MM.1S (cell line): ENCODE measurements around the gene KRT81.

Experiments used
- DNase-seq: peaks from one replicate; pipeline ENCODE4 v3.0.0-alpha.2; 2015
- H2AFZ ChIP-seq: fragments of 300-600 bp; sonication (generic); 2 replicates; pipeline ENCODE4 v1.6.0; 2016; ENCODE audit warnings: antibody characterized with exemption, low read length
- H3F3A ChIP-seq: fragments of 300-600 bp; sonication (generic); 2 replicates; pipeline ENCODE4 v1.6.1; 2016; ENCODE audit warnings: mild to moderate bottlenecking, antibody characterized with exemption, low read length, moderate library complexity, mixed read lengths; ENCODE audit not compliant: insufficient read depth
- H3K27ac ChIP-seq: fragments of 300-600 bp; sonication (generic); 2 replicates; pipeline ENCODE4 v1.5.1; 2016; ENCODE audit warnings: mild to moderate bottlenecking, low read length
- H3K27me3 ChIP-seq: fragments of 300-600 bp; sonication (generic); replicated peaks from 2 replicates; pipeline ENCODE4 v1.6.0; 2016; ENCODE audit warnings: low read length; ENCODE audit not compliant: insufficient read depth
- H3K36me3 ChIP-seq: fragments of 300-600 bp; sonication (generic); replicated peaks from 2 replicates; pipeline ENCODE4 v1.6.1; 2016; ENCODE audit warnings: mild to moderate bottlenecking, low read length, mixed read lengths; ENCODE audit not compliant: insufficient read depth
- H3K4me1 ChIP-seq: fragments of 300-600 bp; sonication (generic); 2 replicates; pipeline ENCODE4 v1.6.1; 2016; ENCODE audit warnings: low read length, mixed read lengths
- H3K4me2 ChIP-seq: fragments of 300-600 bp; sonication (generic); 2 replicates; pipeline ENCODE4 v1.6.0; 2016; ENCODE audit warnings: low read depth, low read length
- H3K4me3 ChIP-seq: fragments of 300-600 bp; sonication (generic); 2 replicates; pipeline ENCODE4 v1.5.1; 2016; ENCODE audit warnings: low read length, mixed read lengths
- H3K79me2 ChIP-seq: fragments of 300-600 bp; sonication (generic); 2 replicates; pipeline ENCODE4 v1.6.1; 2016; ENCODE audit warnings: mixed run types, low read length, mixed read lengths
- H3K9ac ChIP-seq: fragments of 300-600 bp; sonication (generic); 2 replicates; pipeline ENCODE4 v1.6.1; 2016; ENCODE audit warnings: low read length, mixed read lengths
- H3K9me2 ChIP-seq: fragments of 300-600 bp; sonication (generic); replicated peaks from 2 replicates; pipeline ENCODE4 v1.6.1; 2016; ENCODE audit warnings: mild to moderate bottlenecking, low read length, mixed read lengths; ENCODE audit not compliant: insufficient read depth
- H3K9me3 ChIP-seq: fragments of 300-600 bp; sonication (generic); replicated peaks from 2 replicates; pipeline ENCODE4 v1.6.1; 2016; ENCODE audit warnings: mild to moderate bottlenecking, low read length, mixed read lengths; ENCODE audit not compliant: insufficient read depth
- H4K20me1 ChIP-seq: fragments of 300-600 bp; sonication (generic); 2 replicates; pipeline ENCODE4 v1.6.1; 2016; ENCODE audit warnings: mild to moderate bottlenecking, low read length, moderate library complexity, mixed read lengths; ENCODE audit not compliant: insufficient read depth
- CTCF ChIP-seq: fragments of 300-600 bp; sonication (generic); IDR thresholded peaks from 2 replicates; pipeline ENCODE4 v1.5.1; 2016; ENCODE audit warnings: antibody characterized with exemption, low read length, mixed read lengths
- EZH2 ChIP-seq: fragments of 300-600 bp; sonication (generic); optimal IDR thresholded peaks from 2 replicates; pipeline ENCODE3; 2017; ENCODE audit warnings: low read depth, mild to moderate bottlenecking, antibody characterized with exemption, low read length, mixed read lengths
- EZH2phosphoT487 ChIP-seq: fragments of 300-600 bp; sonication (generic); IDR thresholded peaks from 2 replicates; pipeline ENCODE4 v1.6.1; 2018; ENCODE audit warnings: antibody characterized with exemption, low read length

Gene KRT81

GRCh38 chr12:52313926-52314325, 22.6 kb upstream of the KRT81 start:
- H3K79me2 ChIP-seq, result no peaks in the 10 kb centered on the region
- peaks cover 80% of the 10 kb centered on the region for H3K27me3 ChIP-seq
- TF ChIP-seq EZH2phosphoT487 (no peak), CTCF (no peak), EZH2 (no peak)
- H3K36me3 ChIP-seq, result no peaks in the 10 kb centered on the region
- H3K4me2 ChIP-seq, result no peak overlapping the region
- no peak overlapping the region for H3K4me3 ChIP-seq
- H3K9me3 ChIP-seq, result no peaks in the 10 kb centered on the region
- H3K27ac ChIP-seq, result no peak overlapping the region
- H4K20me1 ChIP-seq, result no peaks in the 10 kb centered on the region
- H3K9me2 ChIP-seq, result no peaks in the 10 kb centered on the region
- no peaks in the 10 kb centered on the region for H3K4me1 ChIP-seq
- no peaks in the 10 kb centered on the region for H3F3A ChIP-seq
- DNase-seq, result no peak
- no peak overlapping the region for H3K9ac ChIP-seq
- H2AFZ ChIP-seq, result no peak overlapping the region

- Histone ChIP-seq H3K27me3 (peaks cover 80% of the 10 kb centered on the region), H3K4me2 (no peak overlapping the region), H3K9me3 (no peaks in the 10 kb centered on the region), H3K4me1 (no peaks in the 10 kb centered on the region), H3K4me3 (no peak overlapping the region), H3F3A (no peaks in the 10 kb centered on the region), H3K9me2 (no peaks in the 10 kb centered on the region), H2AFZ (no peak overlapping the region), H3K9ac (no peak overlapping the region), H3K27ac (no peak overlapping the region), H3K79me2 (no peaks in the 10 kb centered on the region), H4K20me1 (no peaks in the 10 kb centered on the region), H3K36me3 (no peaks in the 10 kb centered on the region)
- TF ChIP-seq EZH2phosphoT487 (no peak), CTCF (no peak), EZH2 (no peak)
- no peak for DNase-seq
Observed at GRCh38 chr12:52313461-52313860, 22.1 kb upstream of the KRT81 start.

GRCh38 chr12:52312086-52312485, 20.8 kb upstream of the KRT81 start:
- no peaks in the 10 kb centered on the region for H3K79me2 ChIP-seq
- no peaks in the 10 kb centered on the region for H3K36me3 ChIP-seq
- no peak overlapping the region for H3K4me3 ChIP-seq
- H4K20me1 ChIP-seq, result no peaks in the 10 kb centered on the region
- H2AFZ ChIP-seq, result no peak overlapping the region
- TF ChIP-seq EZH2phosphoT487 (no peak), EZH2 (no peak), CTCF (no peak)
- H3F3A ChIP-seq, result no peaks in the 10 kb centered on the region
- no peaks in the 10 kb centered on the region for H3K4me1 ChIP-seq
- H3K9ac ChIP-seq, result no peak overlapping the region
- H3K4me2 ChIP-seq, result no peak overlapping the region
- no peak for DNase-seq
- no peaks in the 10 kb centered on the region for H3K9me2 ChIP-seq
- peaks cover 84% of the 10 kb centered on the region for H3K27me3 ChIP-seq
- no peaks in the 10 kb centered on the region for H3K9me3 ChIP-seq
- H3K27ac ChIP-seq, result no peak overlapping the region
